DMS 273 (cell line): ENCODE data around the gene PDYN.
A peak's percentile ranks its signal among the peaks of the same experiment; 100 is the strongest.
"Not testable (repeated sequence)": the region's sequence is repeated elsewhere in the genome, so short reads cannot be mapped to it uniquely, and the experiment has no call there.

Source experiments
- DNase-seq: peaks from one replicate; lab custom pipeline; 2025; ENCODE audit not compliant: unreplicated experiment; lab: John Stamatoyannopoulos, UW

The PDYN gene

DNA sequence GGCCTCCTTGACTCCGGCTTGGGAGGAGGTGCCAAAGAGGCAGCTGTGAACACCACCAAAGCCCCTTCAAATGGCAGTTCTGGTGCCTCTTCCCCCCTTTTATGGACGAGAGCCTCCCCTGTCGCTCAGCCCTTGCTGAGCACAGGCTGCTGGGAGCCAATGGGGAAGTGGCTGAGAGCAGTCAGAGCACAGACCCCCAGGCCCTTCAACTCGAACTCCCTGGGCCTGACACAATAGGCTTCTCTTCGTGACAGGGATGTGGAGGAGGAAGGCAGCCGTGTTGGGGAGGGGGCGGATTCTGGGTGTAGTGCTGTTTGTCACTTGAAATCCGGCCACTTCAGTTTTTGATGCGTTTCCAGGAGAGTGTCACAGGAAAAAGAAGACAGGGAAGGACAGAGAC lies at the start of gene PDYN:
TSS of gene PDYN (minus strand) at position 73 of the 400 bp plus-strand sequence. CDS start 10,974 bp downstream, outside the sequence.
- DNase-seq: no peak

DNA sequence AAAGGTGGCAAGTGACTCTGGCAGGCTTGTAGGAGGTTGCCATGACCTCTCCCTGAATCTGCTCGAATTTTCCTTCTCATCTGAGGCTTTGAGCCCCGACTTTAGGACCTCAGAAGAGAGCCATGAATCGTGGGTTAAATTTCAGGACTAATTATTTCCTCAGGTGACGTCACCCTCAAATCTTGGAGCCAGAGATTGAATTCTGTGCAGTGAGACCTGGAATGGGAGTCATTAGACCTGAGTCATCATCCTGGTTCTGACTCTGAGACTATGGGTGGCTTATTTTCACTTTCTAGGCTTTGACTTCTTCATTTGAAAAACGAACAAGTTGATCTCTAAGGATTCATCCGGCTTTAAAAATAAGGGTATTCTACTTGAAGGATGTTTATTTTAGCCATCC lies 48.5 kb upstream of the PDYN start:
- no peak for DNase-seq

DNA sequence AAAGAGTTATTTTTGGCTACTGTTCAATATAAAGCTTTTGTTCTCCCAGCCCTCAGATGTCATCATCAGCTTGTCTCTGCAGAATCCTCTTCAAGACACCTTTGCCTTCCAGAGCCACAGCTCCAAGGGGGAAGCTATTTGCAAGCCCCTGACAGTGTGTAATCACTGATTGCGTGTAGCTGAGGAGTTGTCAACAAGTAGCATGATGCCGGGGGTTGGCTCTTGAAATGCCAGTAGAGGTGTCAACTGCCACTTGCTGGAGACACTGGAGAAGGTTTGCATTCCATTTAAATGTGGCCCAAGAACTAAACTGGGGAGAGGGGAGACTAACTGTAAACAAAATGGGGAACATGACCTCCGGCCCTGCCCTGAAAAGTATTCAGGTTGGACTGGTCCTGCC lies 44.3 kb upstream of the PDYN start:
- DNase-seq: no peak

DNA sequence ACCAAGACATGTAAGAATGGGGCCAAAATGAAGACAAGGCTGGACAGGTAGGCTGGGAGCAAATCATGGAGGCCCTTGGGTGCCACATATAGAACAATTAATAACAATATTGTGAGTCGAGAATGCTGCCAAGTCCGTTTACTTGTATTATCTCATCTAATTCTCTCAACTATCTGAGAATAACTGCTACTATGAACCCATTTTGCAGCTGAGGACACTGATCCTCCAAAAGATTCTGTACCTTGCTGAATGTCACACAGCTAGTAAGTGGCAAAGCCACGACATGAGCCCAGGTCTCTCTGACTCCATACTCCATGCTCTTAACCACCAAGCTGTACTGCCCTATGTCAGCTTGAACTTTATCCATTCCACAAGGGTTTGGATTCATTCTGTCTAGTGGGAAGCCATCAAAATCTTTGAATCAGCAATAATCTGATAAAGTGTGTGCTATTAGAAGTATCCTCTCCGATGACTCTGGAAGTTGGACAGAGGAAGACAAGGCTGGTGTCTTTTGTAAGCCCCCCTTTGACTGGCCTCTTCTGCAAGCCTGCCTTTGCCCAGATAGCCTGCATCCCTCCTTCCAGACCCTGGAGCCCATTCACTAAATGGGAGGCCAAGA lies 43.5 kb upstream of the PDYN start:
- DNase-seq: no peak

DNA sequence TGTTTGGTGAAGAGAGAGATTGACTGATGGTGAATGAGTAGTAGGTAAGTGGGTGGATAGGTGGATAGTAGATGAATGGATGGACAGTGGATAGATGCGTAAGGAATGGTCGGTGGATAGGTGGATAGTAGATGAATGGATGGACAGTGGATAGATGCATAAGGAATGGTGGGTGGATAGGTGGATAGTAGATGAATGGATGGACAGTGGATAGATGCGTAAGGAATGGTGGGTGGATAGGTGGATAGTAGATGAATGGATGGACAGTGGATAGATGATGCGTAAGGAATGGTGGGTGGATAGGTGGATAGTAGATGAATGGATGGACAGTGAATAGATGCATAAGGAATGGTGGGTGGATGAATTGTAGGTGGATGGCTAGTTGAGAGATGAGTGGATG lies 42.5 kb upstream of the PDYN start:
- not testable (repeated sequence) for DNase-seq

DNA sequence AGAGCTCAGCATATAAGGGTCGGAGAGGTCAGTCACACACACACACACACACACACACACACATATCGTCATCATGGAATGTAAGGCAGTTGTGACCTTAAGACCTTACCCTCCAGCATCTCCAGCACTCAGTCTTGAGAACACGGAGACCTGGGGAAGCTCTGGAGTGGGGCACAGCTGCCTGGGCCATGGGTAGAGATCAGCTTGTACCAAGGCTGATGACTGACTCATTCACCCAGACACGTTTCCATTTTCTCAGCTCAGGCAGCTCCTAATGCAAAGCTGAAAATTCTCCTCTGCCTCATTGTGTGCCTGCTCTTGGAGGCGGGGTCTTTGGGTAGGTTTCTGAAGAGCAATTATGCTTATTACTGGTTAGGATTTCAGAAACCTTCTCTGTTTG lies 38.3 kb upstream of the PDYN start:
- DNase-seq: no peak

DNA sequence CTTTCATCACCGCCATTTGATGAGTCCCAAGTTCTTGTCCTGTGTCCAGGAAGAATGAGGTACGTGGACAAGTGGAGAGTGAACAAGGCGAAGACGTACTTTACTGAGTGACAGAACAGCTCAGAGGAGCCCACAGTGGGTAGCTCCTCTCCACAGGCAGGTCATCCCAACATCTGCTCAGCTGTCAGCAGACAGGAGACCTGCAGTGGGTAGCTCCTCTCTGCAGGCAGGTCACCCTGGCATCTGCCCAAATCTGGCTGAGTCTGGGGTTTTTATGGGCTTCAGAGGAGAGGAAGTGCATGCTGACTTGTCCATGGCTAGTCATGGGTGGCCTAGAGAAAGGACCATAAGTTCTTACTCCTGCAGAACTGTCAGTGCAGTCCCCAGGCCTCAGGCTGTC lies 32.7 kb upstream of the PDYN start:
- no peak for DNase-seq

DNA sequence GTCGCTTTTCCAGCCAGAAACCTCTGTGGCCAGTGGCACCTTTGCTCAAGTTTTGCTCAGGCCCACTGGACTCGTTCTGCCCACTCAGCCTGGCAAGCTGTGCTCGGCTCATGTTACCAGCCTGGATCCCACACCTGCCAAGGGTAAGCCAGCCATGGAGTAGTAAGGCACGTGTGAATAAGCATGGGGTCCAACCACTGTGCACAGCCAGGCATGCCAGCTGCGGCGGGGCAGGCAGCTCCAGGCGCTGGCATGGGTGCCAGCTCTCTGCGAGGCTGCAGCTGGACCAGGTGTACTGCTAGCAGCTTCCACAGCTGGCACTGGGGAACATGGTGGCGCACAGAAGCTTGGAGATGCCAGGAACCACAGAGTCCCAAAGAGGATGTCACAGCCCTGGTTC lies 32.1 kb upstream of the PDYN start:
- no peak for DNase-seq

DNA sequence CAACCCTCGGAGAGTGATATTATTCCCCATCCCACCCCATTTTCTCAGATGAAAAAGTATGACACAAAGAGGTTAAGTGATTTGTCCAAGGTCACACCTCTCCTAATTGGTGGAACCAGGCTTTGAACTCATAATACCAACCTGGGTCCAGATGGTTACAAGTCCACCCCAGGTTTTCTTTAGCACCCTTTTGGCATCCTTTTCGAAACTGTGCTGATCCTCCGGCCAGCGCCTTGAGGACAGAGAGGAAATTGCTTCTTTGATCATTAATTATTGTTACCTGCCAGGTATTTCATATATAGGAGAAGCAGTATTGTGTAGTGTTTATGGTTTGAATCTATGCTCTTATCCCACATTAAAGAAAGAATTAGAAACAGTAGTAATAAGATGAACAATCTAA lies 29.3 kb upstream of the PDYN start:
- DNase-seq: peak; percentile 23

DNA sequence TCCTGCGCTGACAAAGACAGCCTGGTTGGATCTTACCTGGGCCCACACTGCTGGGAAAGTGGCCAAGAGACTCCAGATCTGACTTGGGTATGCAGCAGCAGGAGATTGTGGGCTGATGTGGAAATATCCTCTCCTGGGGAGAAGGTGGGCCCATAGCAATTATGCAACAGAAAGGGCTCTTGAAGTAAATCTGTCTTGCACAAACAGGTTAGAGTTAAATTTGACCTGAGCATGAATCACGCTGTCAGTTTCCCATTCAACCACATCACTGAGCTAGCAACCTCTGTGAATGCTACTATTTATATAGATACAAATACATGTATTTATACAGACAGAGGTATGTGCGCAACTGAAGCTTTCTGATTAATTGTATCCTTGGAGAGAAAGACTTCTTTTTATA lies 28.3 kb upstream of the PDYN start:
- peak; percentile 16 for DNase-seq

DNA sequence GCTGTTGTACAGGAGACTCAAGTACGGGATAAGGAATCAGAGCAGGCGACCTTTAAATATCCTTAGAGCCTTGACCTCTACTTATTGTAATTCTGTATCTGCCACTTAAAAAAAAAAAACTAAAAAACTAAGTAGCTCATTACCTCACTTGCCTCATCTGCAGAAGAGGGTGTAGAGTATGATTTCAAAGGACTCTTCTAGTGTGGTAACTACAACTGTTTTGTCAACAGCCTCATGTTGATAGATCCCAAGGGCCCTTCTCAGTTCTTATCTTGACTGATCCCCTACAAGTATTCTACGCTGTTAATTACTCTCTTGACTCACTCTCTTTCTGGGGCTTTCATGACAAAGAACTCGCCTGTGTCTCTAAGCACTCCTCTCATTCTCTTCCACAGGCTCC lies 16.7 kb upstream of the PDYN start:
- DNase-seq: no peak

DNA sequence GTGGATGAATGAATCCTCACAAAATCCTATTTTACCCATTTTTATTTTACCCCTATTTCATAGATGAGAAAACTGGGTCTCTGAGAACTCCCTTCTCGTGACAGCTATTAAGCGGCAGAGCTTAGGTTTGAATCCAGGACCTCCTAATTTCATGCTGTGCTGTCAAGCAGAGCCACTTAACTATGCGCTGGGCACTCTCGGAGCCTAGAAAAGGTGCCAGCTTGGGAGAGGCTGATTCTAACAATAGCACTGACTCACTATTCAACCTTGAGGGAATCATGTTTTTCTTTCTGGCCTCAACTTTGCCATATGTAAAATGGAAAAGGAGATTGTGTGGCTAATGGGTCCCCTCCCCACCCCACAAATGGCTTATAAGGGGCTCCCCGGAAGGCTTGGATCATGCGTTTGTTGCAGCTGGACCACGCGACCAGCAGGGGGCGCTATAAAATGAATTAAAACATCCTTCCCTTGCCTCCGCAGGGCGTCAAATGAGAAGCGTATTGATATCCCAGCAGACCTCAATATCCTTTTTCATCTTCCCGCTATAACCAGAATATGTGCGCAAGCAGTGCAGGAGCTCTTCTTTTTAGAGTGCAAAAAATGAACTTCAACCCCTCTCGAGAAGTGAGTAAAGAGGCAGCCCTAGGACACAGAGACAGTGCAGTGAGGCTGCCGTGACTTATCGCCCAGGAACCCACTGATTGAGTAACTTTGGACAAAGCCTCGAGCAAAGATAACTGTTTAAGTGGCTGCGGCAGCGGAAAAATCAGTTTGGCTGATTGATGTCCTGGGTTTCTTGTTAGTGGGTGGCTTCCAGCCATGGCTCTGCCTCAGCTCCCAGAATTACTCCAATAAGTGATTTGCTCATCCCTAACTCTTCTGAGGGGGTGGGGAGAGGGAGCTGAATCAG lies 12.8 kb upstream of the PDYN start:
- DNase-seq: peak; percentile 72

DNA sequence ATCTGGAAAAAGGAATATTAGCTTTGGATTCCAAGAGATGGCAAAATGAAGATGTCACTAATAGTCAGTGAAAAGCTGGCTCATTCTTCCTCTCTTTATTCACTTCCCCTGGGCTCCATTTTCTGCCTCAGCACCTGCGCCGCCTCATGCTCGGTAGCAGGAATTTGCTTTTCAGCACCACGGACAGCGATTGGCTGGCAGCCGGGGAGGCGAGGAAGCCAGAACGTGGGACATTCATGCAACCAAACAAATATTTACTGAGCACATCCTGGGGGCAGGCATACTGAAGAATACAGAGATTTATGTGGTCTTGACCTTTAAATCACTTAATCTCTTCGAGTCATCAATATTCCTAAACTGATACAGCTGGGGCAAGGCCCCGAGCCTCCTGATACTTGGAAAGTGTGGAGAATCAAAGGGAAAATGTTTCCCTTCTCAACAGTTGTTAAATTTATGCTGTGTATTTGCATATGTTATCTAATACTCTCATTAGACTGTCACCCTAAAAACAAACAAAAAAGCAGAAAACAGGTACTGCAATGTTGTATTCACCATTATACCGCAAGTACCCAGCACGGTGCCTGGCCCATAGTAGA lies 12.1 kb upstream of the PDYN start:
- peak; percentile 58 for DNase-seq

DNA sequence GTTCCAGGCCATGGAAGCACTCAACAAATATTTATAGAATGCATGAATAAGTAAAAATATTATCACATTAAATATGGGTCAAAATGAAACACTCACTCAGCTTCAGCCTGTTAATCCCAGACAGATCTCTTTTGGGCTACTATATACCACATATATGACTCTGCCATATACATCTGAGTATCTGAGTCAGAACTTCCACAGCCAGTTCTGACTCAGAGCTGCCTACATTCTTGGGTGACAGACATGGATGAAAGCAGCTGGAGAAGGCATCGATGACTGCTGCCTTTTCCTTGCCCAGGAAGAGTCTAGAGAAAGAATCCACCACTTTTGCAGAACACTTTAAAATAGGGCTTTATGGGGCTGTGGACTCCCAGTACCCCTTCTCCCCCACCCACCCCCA lies 11.5 kb upstream of the PDYN start:
- no peak for DNase-seq

DNA sequence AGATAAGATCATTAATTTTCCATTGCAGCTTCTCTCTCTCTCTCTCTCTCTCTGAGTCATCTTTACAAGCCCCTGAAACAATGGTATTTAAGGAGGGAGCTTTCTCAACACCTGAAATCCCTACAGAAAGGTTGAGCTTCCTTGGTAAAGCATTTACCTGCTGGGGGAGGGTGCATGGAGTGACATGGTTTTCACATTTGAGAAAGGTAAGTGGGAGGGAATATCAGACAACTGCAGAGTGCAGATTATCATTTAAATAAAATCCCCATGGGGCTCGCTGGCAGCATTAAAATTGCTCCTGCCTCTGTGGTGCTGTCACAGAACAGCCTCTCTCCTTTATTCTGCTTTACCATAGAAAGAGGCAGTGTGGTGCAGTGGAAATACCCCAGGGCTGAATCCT lies 10.3 kb upstream of the PDYN start:
- DNase-seq: no peak

DNA sequence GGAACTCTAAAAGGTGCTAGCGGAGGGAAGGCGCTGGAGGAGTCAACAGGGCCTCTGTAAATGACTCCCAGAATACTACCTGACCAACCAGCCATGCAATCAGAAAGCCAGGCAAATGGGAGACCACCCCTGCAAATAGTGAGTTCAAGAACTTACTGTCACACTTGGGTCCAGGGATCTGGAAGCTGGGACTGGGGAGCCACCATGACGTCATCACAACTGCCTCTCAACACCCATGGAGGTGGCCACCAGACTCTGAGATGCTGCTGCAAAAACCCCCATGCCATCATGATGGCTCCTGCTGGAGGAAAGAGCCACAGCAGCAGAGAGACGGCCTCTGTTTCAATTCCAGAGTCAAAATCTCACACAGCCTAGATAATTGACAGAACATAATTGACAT lies 8.5 kb upstream of the PDYN start:
- DNase-seq: no peak

DNA sequence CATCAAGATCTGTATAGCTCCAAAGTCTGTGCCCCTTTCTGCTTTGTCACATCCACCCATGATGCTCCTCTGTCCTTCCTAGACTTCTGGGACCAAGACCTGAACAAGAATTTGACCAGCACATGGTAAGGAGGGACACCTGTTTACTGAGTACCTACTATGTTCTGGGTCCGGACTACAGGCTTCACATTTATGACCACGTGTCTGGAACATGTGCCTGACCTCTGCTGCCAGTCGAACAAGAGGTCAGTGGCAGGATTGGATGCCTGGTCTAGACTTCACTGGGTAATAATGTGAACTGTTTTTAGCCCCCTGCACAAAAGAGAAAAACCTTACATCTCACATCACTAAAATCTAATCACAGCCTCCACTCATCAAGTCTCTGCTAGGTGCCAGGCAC lies 7.3 kb upstream of the PDYN start:
- no peak for DNase-seq

DNA sequence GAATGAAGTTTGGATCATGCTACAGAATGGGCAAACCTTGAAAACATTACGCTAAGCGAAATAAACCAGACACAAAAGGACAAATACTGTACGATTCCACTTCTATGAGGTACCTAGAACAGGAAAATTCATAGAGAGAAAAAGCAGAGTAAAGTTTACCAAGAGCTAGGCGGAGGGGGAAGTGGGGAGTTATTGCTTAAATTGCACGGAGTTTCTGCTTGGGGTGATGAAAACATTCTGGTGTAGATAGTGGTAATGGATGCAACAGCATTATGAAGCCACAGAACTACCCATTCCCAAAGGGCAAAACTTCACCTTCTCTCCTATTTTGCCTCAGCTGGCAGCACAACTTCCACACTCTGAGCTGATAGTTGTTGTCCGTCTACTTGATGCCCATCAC lies 6.4 kb upstream of the PDYN start:
- DNase-seq: no peak

DNA sequence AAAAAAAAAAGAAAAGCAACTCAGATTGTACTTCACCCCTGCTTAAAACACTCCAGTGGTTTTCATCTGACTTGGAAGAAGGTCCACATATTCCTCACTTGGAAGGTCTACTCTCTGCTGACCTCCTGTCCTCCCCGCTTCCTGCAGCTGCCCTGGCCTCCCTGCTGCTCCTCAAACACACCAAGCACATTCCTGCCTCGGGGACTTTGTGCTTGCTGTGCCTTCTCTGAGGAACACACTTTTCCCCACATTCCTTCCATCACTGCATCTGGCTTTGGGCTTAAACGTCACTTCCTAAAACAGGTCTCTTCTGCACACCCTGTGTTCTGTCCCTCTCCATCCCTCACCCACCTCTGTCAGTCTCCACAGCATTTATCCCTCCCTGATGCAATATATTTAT lies 4.9 kb upstream of the PDYN start:
- no peak for DNase-seq

DNA sequence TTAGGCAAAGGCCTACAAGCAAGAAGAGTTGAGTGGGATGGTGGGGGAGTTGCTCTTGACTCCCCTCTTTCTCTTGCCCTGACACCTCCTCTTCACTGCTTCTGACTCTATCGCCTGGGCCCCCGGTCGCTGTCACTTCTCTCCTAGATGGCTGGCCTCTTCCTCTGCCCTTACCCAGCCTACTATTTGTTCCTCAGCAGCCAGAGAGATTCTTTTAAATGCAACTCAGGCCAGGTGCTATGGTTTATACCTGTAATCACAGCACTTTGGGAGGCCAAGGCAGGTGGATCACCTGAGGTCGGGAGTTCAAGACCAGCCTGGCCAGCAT lies 4.3 kb upstream of the PDYN start:
- no peak for DNase-seq

DNA sequence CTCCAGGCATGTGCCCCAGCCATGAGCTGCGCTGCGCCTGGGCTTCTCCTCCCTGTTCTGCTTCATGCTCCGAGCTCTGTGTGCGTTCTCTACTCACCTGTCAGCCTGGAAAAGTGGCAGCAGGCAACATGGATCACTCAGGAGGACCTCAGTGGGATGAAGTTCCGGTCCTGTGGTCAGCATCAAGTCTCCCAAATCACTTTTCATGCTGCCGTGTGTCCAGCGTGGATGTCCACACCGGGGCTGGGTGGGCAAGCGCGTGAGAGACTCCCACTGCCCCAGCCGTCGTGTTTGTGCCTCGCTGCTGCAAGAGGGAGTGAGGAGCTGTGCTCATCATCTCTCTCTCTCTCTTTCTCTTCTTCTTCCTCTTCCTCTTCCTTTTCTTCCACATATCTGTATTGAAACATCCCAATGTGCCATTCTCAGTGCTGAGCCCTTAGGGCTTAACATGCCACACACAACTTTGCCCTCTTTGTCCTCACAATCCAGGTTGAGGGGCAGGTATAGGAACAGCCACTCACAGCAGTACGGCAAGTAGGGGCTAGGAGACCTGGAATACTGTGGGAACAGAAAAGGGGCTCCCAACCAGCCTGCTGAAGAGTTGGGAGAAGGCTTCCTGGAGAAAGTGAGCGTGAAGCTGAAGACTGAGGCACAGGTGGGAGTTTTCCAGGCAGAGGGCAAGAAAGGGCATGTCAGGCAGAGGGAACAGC lies 3.8 kb upstream of the PDYN start:
- no peak for DNase-seq
